Thyroid gland (tissue), 4 donors: ENCODE measurements around the gene PTPRU. TPM values are rescaled to one million over a fixed set of nuclear protein-coding genes. Genes with fewer than 3 reads are reported as not detected.

Experiments used
- DNase-seq, 2 donors: peaks; one replicate each; pipeline ENCODE4 v3.0.0-alpha.2; 2019
- H3K27ac ChIP-seq, 3 donors: fragments of 200-600 bp; sonication (generic); 1 replicate in 2 of 3; 2 replicates in 1 of 3; pipeline ENCODE4 v1.5.1; 2016 to 2019; ENCODE audit warnings: mild to moderate bottlenecking in 1 of 3, moderate library complexity in 1 of 3
- H3K27me3 ChIP-seq: fragments of 200-600 bp; sonication (generic); one replicate; pipeline ENCODE4 v1.5.1; 2019
- H3K36me3 ChIP-seq, 2 donors: fragments of 200-600 bp; sonication (generic); one replicate each; pipeline ENCODE4 v1.5.1; 2016 to 2019
- H3K4me1 ChIP-seq, 2 donors: fragments of 200-600 bp; sonication (generic); one replicate each; pipeline ENCODE4 v1.5.1; 2017 to 2019
- H3K4me3 ChIP-seq, 3 donors: fragments of 200-600 bp; sonication (generic); replicated peaks in 1 of 3; 1 replicate in 2 of 3; 2 replicates in 1 of 3; pipeline ENCODE4 v1.5.1; 2016; ENCODE audit warnings: mild to moderate bottlenecking in 1 of 3
- H3K9me3 ChIP-seq: fragments of 200-600 bp; sonication (generic); one replicate; pipeline ENCODE4 v1.5.1; 2017
- CTCF ChIP-seq, 6 experiments: fragments of 200-600 bp in 3 of 6; fragments of 450-650 bp in 3 of 6; sonication (generic) in 3 of 6; IDR thresholded peaks; one replicate each; pipeline ENCODE4 v1.5.1; 2016 to 2019; ENCODE audit warnings: antibody characterized with exemption in 6 of 6, mild to moderate bottlenecking in 2 of 6, inconsistent platforms in 1 of 6, moderate library complexity in 1 of 6
- POLR2A ChIP-seq, 2 donors: fragments of 450-650 bp; IDR thresholded peaks; one replicate each; pipeline ENCODE4 v1.6.1; 2017; ENCODE audit warnings: antibody characterized with exemption in 2 of 2, mild to moderate bottlenecking in 2 of 2, moderate library complexity in 1 of 2
- WGBS, 2 donors: methylation state at CpG; one replicate each; pipeline ENCODE4 v1.1.5; 2017; 5-methylcytosine and 5-hydroxymethylcytosine counted together
- intact Hi-C: fragments of 100-400 bp; cut with DNase I; formaldehyde crosslinking; loops from one replicate; pipeline ENCODE4 v1.15.1; 2023
- total RNA-seq, 4 donors: library from RNA; depleted of rRNA; stranded (reverse); fragments of >200 nt; gene quantifications; one replicate each; pipeline ENCODE4 v1.2.3, GENCODE V29; 2016

The PTPRU gene
- total RNA-seq, 4 donors from 2014 or later: 12.4 to 30.0 (median 17.9) TPM

- WGBS, 2 donors: 81 to 88% methylated on average over 2 of the region's 2 CpGs
- no peaks in the 10 kb centered on the region for H3K9me3 ChIP-seq
- H3K36me3 ChIP-seq: no peaks in the 10 kb centered on the region
- intact Hi-C loops: no loop called here
- H3K4me3 ChIP-seq: no peak overlapping the region
- H3K4me1 ChIP-seq: no peaks in the 10 kb centered on the region
- H3K27ac ChIP-seq: no peak overlapping the region
- no peak for DNase-seq
- TF ChIP-seq POLR2A (IDR thresholded peaks at IDR 0.05): no peak
- no peak for TF ChIP-seq CTCF (IDR thresholded peaks at IDR 0.05)
- no peaks in the 10 kb centered on the region for H3K27me3 ChIP-seq
These were observed 12.1 kb downstream of the PTPRU start for GRCh38 chr1:29248409-29248808.

GRCh38 chr1:29249170-29249691, 12.9 kb downstream of the PTPRU start:
- Histone ChIP-seq H3K9me3 (no peaks in the 10 kb centered on the region), H3K4me1 (no peaks in the 10 kb centered on the region), H3K27ac (no peak overlapping the region), H3K4me3 (no peak overlapping the region), H3K27me3 (no peaks in the 10 kb centered on the region), H3K36me3 (no peaks in the 10 kb centered on the region)
- TF ChIP-seq POLR2A (IDR thresholded peaks at IDR 0.05) (no peak), CTCF (IDR thresholded peaks at IDR 0.05) (no peak)
- intact Hi-C loops: no loop called here
- no peak for DNase-seq
- 48 to 60% methylated on average over 4 to 6 of the region's 8 CpGs for WGBS, 2 donors

GRCh38 chr1:29249951-29250581, 13.7 kb downstream of the PTPRU start:
- DNase-seq: no peak
- Histone ChIP-seq H3K27ac (no peak overlapping the region), H3K27me3 (no peaks in the 10 kb centered on the region), H3K36me3 (no peaks in the 10 kb centered on the region), H3K4me3 (no peak overlapping the region), H3K4me1 (no peaks in the 10 kb centered on the region), H3K9me3 (no peaks in the 10 kb centered on the region)
- TF ChIP-seq POLR2A (IDR thresholded peaks at IDR 0.05) (no peak), CTCF (IDR thresholded peaks at IDR 0.05) (no peak)
- 98 to 100% methylated on average over 2 of the region's 2 CpGs for WGBS, 2 donors
- intact Hi-C loops: no loop called here

GRCh38 chr1:29251164-29252124, 15.1 kb downstream of the PTPRU start:
- Histone ChIP-seq H3K27me3 (no peaks in the 10 kb centered on the region), H3K4me3 (no peak overlapping the region), H3K36me3 (no peaks in the 10 kb centered on the region), H3K27ac (no peak overlapping the region), H3K9me3 (no peaks in the 10 kb centered on the region), H3K4me1 (no peaks in the 10 kb centered on the region)
- TF ChIP-seq POLR2A (IDR thresholded peaks at IDR 0.05): no peak
- no peak for TF ChIP-seq CTCF (IDR thresholded peaks at IDR 0.05)
- DNase-seq: no peak
- intact Hi-C loops: no loop called here
- WGBS, 2 donors: 88 to 94% methylated on average over 5 to 8 of the region's 8 CpGs

- WGBS, 2 donors: 92 to 94% methylated on average over 3 of the region's 3 CpGs
- H3K4me3 ChIP-seq: no peak overlapping the region
- intact Hi-C loops: no loop called here
- no peak for DNase-seq
- H3K27me3 ChIP-seq: no peaks in the 10 kb centered on the region
- no peaks in the 10 kb centered on the region for H3K9me3 ChIP-seq
- H3K4me1 ChIP-seq: no peaks in the 10 kb centered on the region
- TF ChIP-seq CTCF (IDR thresholded peaks at IDR 0.05): no peak
- TF ChIP-seq POLR2A (IDR thresholded peaks at IDR 0.05): no peak
- H3K27ac ChIP-seq: no peak overlapping the region
- H3K36me3 ChIP-seq: no peaks in the 10 kb centered on the region
These were observed 16.9 kb downstream of the PTPRU start for GRCh38 chr1:29253180-29253579.
